GM12865 (cell line): Measurements from ENCODE around the gene ADK.
"Not testable (repeated sequence)": the region's sequence is repeated elsewhere in the genome, so short reads cannot be mapped to it uniquely, and the experiment has no call there.

ENCODE experiments used
- DNase-seq: peaks from one replicate; pipeline ENCODE4 v3.0.0; 2010; ENCODE audit warnings: low read depth
- H3K4me3 ChIP-seq: 2 replicates; pipeline ENCODE4 v1.5.1; 2011; ENCODE audit warnings: mild to moderate bottlenecking, low read depth, low read length, control low read depth
- CTCF ChIP-seq: IDR thresholded peaks from 2 replicates; pipeline ENCODE4 v1.5.1; 2011; ENCODE audit warnings: low read length, control low read depth, low read depth, inconsistent platforms; ENCODE audit not compliant: insufficient read depth; ENCODE audit errors: missing control alignments

Gene ADK

DNA sequence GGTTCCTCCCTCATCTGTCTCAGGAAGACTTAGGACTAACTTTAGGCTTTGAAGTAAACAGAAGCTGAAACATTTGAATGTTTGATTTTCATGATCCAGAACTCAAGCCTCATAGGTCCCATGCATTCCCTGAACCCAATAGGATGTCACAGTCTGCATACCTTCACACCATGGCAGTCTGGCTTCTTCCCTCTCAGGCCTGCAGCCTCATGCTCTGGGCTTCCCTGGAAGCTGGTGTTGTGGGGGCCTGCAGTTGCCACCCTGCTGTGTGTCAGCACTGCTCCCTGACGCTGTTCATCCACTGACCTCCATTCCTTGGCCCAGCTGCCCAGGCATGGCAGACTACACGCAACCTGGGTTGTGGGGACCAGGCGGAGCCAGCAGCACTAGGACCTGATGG, 407.9 kb downstream of the ADK start:
- no peak for TF ChIP-seq CTCF
- no peak for DNase-seq
- no peak overlapping the region for H3K4me3 ChIP-seq

- not testable (repeated sequence) for DNase-seq, H3K4me3 ChIP-seq
Measured at GRCh38 chr10:74568896-74569295, 417.9 kb downstream of the ADK start.

- H3K4me3 ChIP-seq, DNase-seq: not testable (repeated sequence)
Measured at GRCh38 chr10:74573497-74573896, 422.5 kb downstream of the ADK start.

DNA sequence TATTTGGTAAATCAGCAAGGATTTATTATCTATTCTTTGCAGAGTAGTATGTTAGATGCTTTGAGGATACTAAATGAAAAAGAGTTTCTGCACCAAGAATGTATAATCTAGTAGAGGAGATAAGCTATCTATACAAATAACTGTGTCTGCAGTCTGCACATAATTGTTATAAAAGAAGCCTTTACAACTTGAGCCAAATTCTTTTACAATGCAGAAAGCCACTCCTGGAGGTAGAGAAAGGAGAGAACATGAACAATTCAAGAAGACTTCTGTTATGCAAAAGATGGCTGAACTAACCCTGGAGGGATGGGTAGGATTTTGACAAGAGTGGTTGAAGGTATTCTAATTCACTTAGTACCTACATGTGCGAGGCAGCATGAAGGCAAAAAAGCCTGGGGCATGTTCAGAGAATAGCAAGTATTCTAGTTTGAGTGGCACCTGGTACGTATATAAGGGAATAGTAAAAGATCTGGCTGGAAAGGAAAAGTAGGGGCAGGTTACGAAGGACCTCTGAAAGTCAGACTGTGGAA, 424.2 kb downstream of the ADK start:
- no peak for DNase-seq
- no peak overlapping the region for H3K4me3 ChIP-seq
- no peak for TF ChIP-seq CTCF

DNA sequence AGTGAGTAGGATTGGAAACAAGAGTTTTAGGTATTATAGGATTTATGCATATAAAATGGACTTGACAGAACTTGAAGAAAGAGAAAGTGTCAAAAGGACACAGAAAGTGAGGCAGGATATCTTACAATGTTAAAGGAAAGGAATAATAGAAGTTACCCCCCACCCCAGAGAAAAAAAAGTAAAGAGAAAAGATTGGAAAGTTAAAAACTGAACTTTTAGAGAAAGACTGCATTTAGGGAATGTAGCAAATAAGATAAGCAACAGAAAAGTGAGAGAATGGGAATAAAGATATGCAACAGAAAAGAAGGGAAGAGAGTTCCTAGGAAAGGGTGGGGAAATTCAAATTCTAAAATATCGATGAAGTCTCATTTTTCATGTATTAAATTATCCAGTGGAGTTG, 424.9 kb downstream of the ADK start:
- no peak for TF ChIP-seq CTCF
- H3K4me3 ChIP-seq = no peak overlapping the region
- no peak for DNase-seq

GRCh38 chr10:74576586-74576985, 425.6 kb downstream of the ADK start:
- TF ChIP-seq CTCF = no peak
- no peak overlapping the region for H3K4me3 ChIP-seq
- DNase-seq = no peak

- not testable (repeated sequence) for H3K4me3 ChIP-seq, DNase-seq
Measured at GRCh38 chr10:74580438-74580837, 429.4 kb downstream of the ADK start.

DNA sequence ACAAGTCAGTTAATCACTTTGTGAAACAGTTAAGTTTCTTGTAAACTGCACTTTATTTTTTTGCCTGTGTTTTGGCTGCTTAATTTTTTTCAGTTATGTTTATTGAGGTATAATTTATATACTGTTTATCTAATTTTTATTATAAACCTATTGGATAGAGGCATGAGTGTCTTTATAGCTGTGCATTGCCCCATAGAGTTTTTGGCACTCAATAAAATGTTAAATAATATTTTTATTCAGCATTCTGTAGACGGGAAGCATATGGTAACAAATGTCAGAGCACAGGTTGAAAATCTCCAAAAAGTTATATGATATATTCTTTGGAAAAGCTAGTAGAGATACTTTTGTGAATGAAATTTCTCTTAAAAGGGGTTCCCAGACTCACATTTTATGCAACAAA, 431.5 kb downstream of the ADK start:
- DNase-seq = no peak
- no peak for TF ChIP-seq CTCF
- H3K4me3 ChIP-seq = no peak overlapping the region
